K562 (cell line): Measurements from ENCODE around the gene NRCAM. TPM values are rescaled to one million over a fixed set of nuclear protein-coding genes. Genes with fewer than 3 reads are reported as not detected.

Experiments used
- BCOR ChIP-seq: fragments of 450-650 bp; IDR thresholded peaks from 2 replicates; pipeline ENCODE4 v1.6.1; 2016
- CBX3 ChIP-seq, 2 experiments: IDR thresholded peaks; 1 replicate in 1 of 2; 2 replicates in 1 of 2; pipeline ENCODE4 v1.6.1; 2012; ENCODE audit warnings: inconsistent platforms in 2 of 2, low read length in 2 of 2, borderline replicate concordance in 1 of 2, control low read depth in 1 of 2
- CREM ChIP-seq: IDR thresholded peaks from 2 replicates; pipeline ENCODE4 v1.6.1; 2014; ENCODE audit warnings: antibody characterized with exemption, low read depth
- DMBX1 ChIP-seq: fragments of 250-450 bp; sonication (Bioruptor Pico); IDR thresholded peaks from 2 replicates; pipeline ENCODE4 v1.8.0; 2022; ENCODE audit warnings: inconsistent platforms, mild to moderate bottlenecking, moderate library complexity, borderline replicate concordance
- GTF2A2 ChIP-seq: IDR thresholded peaks from 2 replicates; pipeline ENCODE4 v1.6.1; 2016; ENCODE audit warnings: mild to moderate bottlenecking, missing genetic modification characterization, missing compliant biosample characterization
- HNRNPK ChIP-seq: fragments of 200-400 bp; formaldehyde crosslinking; IDR thresholded peaks from one replicate; pipeline ENCODE4 v1.6.1; 2018; ENCODE audit warnings: mild to moderate bottlenecking, low read depth, low read length; ENCODE audit not compliant: poor library complexity, severe bottlenecking
- MAFF ChIP-seq: IDR thresholded peaks from 2 replicates; pipeline ENCODE4 v1.6.1; 2012; ENCODE audit warnings: low read length, improper control_type of control experiment
- MEF2D ChIP-seq: conservative IDR thresholded peaks from 2 replicates; pipeline ENCODE4 v1.6.1; 2016; ENCODE audit warnings: low read depth, missing genetic modification characterization, missing compliant biosample characterization
- MEIS2 ChIP-seq: fragments of 450-650 bp; IDR thresholded peaks from 2 replicates; pipeline ENCODE4 v1.6.1; 2014; ENCODE audit warnings: mild to moderate bottlenecking; ENCODE audit not compliant: partially characterized antibody
- NELFE ChIP-seq: IDR thresholded peaks from 2 replicates; pipeline ENCODE4 v1.6.1; 2011; ENCODE audit warnings: mild to moderate bottlenecking; ENCODE audit not compliant: insufficient read depth, insufficient read length
- NFYB ChIP-seq: IDR thresholded peaks from 2 replicates; pipeline ENCODE4 v1.6.1; 2011; ENCODE audit warnings: mild to moderate bottlenecking, moderate library complexity; ENCODE audit not compliant: insufficient read length; ENCODE audit errors: extremely low read depth
- NR2C2 ChIP-seq, 2 experiments: fragments of 200-800 bp in 1 of 2; sonication (Bioruptor generic) in 1 of 2; sonication (generic) in 1 of 2; formaldehyde crosslinking in 1 of 2; IDR thresholded peaks; 2 replicates each; pipeline versions ENCODE4 v1.6.1 to v1.8.0; 2016 to 2022; ENCODE audit warnings: mild to moderate bottlenecking in 1 of 2, missing compliant biosample characterization in 1 of 2, missing genetic modification characterization in 1 of 2, missing genetic modification reagents in 1 of 2
- POLR2AphosphoS5 ChIP-seq: IDR thresholded peaks from 2 replicates; pipeline ENCODE4 v1.6.1; 2011; ENCODE audit warnings: mild to moderate bottlenecking, low read depth, low read length, moderate library complexity; ENCODE audit not compliant: control insufficient read depth, insufficient read depth
- RAD21 ChIP-seq, 2 experiments: fragments of 250-450 bp in 1 of 2; fragments of 450-650 bp in 1 of 2; sonication (Bioruptor Pico) in 1 of 2; formaldehyde crosslinking in 1 of 2; IDR thresholded peaks in 1 of 2; conservative IDR thresholded peaks in 1 of 2; 2 replicates each; pipeline versions ENCODE4 v1.4.0 to v1.8.0; 2020 to 2022; ENCODE audit warnings: mild to moderate bottlenecking in 2 of 2, moderate library complexity in 1 of 2
- SMC3 ChIP-seq: conservative IDR thresholded peaks from 2 replicates; pipeline ENCODE4 v1.6.1; 2011; ENCODE audit warnings: low read depth, low read length, improper control_type of control experiment; ENCODE audit not compliant: insufficient read depth
- SREBF2 ChIP-seq: sonication (generic); formaldehyde crosslinking; IDR thresholded peaks from 2 replicates; pipeline ENCODE4 v1.4.0; 2020; ENCODE audit warnings: mild to moderate bottlenecking, missing genetic modification reagents
- TARDBP ChIP-seq: fragments of 450-650 bp; IDR thresholded peaks from 2 replicates; pipeline ENCODE4 v1.6.1; 2016
- TCF7L2 ChIP-seq: fragments of 150-350 bp; IDR thresholded peaks from 2 replicates; pipeline ENCODE4 v1.6.1; 2016; ENCODE audit warnings: low read depth, mild to moderate bottlenecking, low read length, moderate library complexity
- TOE1 ChIP-seq, 2 experiments: fragments of 450-650 bp in 1 of 2; sonication (generic) in 1 of 2; formaldehyde crosslinking in 1 of 2; IDR thresholded peaks; 2 replicates each; pipeline versions ENCODE4 v1.7.1 to v1.8.0; 2016 to 2022; ENCODE audit warnings: borderline replicate concordance in 2 of 2, mild to moderate bottlenecking in 2 of 2, antibody characterized with exemption in 1 of 2, inconsistent platforms in 1 of 2, low read depth in 1 of 2, missing genetic modification reagents in 1 of 2, moderate library complexity in 1 of 2
- TSC22D4 ChIP-seq: fragments of 450-650 bp; IDR thresholded peaks from 2 replicates; pipeline ENCODE4 v1.6.1; 2016; ENCODE audit warnings: missing genetic modification characterization, missing biosample characterization, control low read depth
- U2AF2 ChIP-seq: fragments of 200-400 bp; formaldehyde crosslinking; optimal IDR thresholded peaks from 2 replicates; pipeline ENCODE3; 2017; ENCODE audit warnings: low read depth, mild to moderate bottlenecking, low read length
- ZFP30 ChIP-seq: fragments of 250-450 bp; sonication (Bioruptor Pico); IDR thresholded peaks from 2 replicates; pipeline ENCODE4 v1.8.0; 2022; ENCODE audit warnings: moderate library complexity, mild to moderate bottlenecking, inconsistent platforms, borderline replicate concordance
- ZFP36 ChIP-seq: fragments of 150-350 bp; IDR thresholded peaks from 2 replicates; pipeline ENCODE4 v1.6.1; 2018; ENCODE audit warnings: low read length, low read depth; ENCODE audit not compliant: partially characterized antibody
- ZNF354B ChIP-seq: fragments of 250-450 bp; sonication (Bioruptor Pico); IDR thresholded peaks from 2 replicates; pipeline ENCODE4 v1.4.0; 2020
- ZNF57 ChIP-seq: fragments of 450-650 bp; formaldehyde crosslinking; IDR thresholded peaks from 2 replicates; pipeline ENCODE4 v1.4.0; 2020; ENCODE audit warnings: mild to moderate bottlenecking, moderate library complexity
- polyA plus RNA-seq, 8 experiments: library from polyadenylated mRNA; depleted of rRNA in 4 of 8; stranded (reverse) in 5 of 8; unstranded in 3 of 8; fragments of >200 nt; fragmentation: Nextera tagmentation in 2 of 8; fragmentation: Illumina TruSeq in 1 of 8; extraction: Ambion mirVana in 2 of 8; extraction: Trizol in 1 of 8; gene quantifications; 2 replicates each; pipeline versions ENCODE4 v1.2.1 to v1.2.3, GENCODE V29; 2011 to 2014; ENCODE audit warnings: inconsistent platforms in 1 of 8, missing spikeins in 1 of 8
- total RNA-seq, 7 experiments: library from RNA; depleted of rRNA in 6 of 7; stranded (reverse); fragments of >200 nt in 6 of 7; fragmentation: Illumina TruSeq in 2 of 7; extraction: Trizol in 2 of 7; gene quantifications; 2 replicates each; pipeline versions ENCODE4 v1.2.1 to v1.2.3, GENCODE V29; 2011 to 2021; ENCODE audit warnings: low replicate concordance in 1 of 7
- TF ChIP-seq, protein P1 (sequence below): fragments of 450-650 bp; IDR thresholded peaks from 2 replicates; pipeline ENCODE4 v1.6.1; 2016; ENCODE audit warnings: missing biosample characterization, missing genetic modification characterization
- TF ChIP-seq, protein P2 (sequence below): fragments of 450-650 bp; formaldehyde crosslinking; IDR thresholded peaks from 2 replicates; pipeline ENCODE4 v1.4.0; 2020; ENCODE audit warnings: mild to moderate bottlenecking, moderate library complexity

The NRCAM gene
- total and polyA plus RNA-seq, 9 of the 15 experiments (the other 6 are each of a cell fraction or from before 2014, with no cell fraction given) = 0.03 to 0.54 (median 0.12) TPM; not detected in 1

DNA sequence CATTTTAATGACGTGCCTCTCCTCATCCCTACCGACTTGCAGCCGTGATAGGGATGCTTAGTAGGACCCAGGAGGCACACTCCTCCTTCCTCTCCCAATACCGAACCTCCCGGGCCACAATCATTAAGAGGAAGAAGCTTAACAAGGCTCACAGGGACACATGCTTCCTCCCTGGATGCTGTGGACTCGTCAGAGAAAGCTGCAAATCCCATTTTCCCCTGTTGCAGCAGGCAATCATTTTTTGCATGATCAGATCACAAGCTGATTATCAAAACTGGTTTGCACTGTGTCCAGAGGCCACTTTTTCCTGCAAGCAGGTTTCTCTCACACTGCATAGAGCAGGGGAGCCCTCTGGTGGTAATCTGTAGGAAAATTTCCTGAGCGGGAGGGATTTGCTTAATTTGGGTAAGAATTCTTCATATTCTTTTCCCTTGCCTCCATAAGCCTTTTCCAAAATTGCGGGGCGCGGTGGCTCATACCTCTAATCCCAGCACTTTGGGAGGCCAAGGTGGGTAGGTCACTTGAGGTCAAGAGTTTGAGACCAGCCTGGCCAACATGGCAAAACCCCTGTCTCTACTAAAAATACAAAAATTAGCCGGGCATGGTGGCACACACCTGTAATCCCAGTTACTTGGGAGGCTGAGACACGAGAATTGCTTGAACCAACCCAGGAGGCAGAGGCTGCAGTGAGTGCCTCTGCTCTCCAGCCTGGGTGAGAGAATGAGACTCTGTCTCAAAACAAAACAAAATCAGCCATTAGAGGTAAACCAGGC lies 310.0 kb downstream of the NRCAM start (continued):
- TF ChIP-seq U2AF2 = no peak
- TF ChIP-seq ZNF57 (CRISPR knock-in tag) = no peak
- peak; percentile 14 for TF ChIP-seq ZFP36
- TF ChIP-seq BCOR = no peak
- TF ChIP-seq POLR2AphosphoS5 = no peak
- no peak for TF ChIP-seq NR2C2 (CRISPR knock-in tag; IDR thresholded peaks at IDR 0.05)
- no peak for TF ChIP-seq NR2C2 (tag; IDR thresholded peaks at IDR 0.05)
- TF ChIP-seq GTF2A2 (tag) = no peak
- TF ChIP-seq SMC3 = peak; percentile 98
- no peak for TF ChIP-seq NFYB
- no peak for TF ChIP-seq TSC22D4 (tag)
- TF ChIP-seq TCF7L2 = no peak
- no peak for TF ChIP-seq DMBX1 (CRISPR knock-in tag)
- TF ChIP-seq SREBF2 = no peak
- no peak for TF ChIP-seq MAFF
- no peak for TF ChIP-seq CBX3 (IDR thresholded peaks at IDR 0.05; ENCODE audit: borderline replicate concordance in 1 of 2, low read length in 2 of 2)
- TF ChIP-seq RAD21 (CRISPR knock-in tag; conservative IDR thresholded peaks at IDR 0.05 in 1 of 2, IDR thresholded peaks at IDR 0.05 in 1 of 2) = peak; percentile 99 to 100
- no peak for TF ChIP-seq MEIS2
- TF ChIP-seq, protein P1, sequence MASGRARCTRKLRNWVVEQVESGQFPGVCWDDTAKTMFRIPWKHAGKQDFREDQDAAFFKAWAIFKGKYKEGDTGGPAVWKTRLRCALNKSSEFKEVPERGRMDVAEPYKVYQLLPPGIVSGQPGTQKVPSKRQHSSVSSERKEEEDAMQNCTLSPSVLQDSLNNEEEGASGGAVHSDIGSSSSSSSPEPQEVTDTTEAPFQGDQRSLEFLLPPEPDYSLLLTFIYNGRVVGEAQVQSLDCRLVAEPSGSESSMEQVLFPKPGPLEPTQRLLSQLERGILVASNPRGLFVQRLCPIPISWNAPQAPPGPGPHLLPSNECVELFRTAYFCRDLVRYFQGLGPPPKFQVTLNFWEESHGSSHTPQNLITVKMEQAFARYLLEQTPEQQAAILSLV (tag) = no peak
- TF ChIP-seq HNRNPK = no peak
- no peak for TF ChIP-seq ZNF354B (CRISPR knock-in tag)
- peak; percentile 42; the same call in 1 of the 2 replicates for TF ChIP-seq TOE1 (IDR thresholded peaks at IDR 0.05; ENCODE audit: borderline replicate concordance)
- TF ChIP-seq TOE1 (CRISPR knock-in tag; IDR thresholded peaks at IDR 0.05; ENCODE audit: borderline replicate concordance, low read depth) = no peak
- TF ChIP-seq MEF2D (tag) = no peak
- TF ChIP-seq NELFE = no peak
- no peak for TF ChIP-seq ZFP30 (CRISPR knock-in tag)
- TF ChIP-seq TARDBP = 0 out of 2 replicates have a peak, but pooled peaks have one; percentile 28
- TF ChIP-seq, protein P2, sequence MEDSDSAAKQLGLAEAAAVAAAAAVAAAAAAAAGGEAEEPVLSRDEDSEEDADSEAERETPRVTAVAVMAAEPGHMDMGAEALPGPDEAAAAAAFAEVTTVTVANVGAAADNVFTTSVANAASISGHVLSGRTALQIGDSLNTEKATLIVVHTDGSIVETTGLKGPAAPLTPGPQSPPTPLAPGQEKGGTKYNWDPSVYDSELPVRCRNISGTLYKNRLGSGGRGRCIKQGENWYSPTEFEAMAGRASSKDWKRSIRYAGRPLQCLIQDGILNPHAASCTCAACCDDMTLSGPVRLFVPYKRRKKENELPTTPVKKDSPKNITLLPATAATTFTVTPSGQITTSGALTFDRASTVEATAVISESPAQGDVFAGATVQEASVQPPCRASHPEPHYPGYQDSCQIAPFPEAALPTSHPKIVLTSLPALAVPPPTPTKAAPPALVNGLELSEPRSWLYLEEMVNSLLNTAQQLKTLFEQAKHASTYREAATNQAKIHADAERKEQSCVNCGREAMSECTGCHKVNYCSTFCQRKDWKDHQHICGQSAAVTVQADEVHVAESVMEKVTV (CRISPR knock-in tag) = peak; percentile 99
- TF ChIP-seq CREM = no peak
